Panc1 (cell line): ENCODE data around the gene FARP1.

Source experiments
- POLR2AphosphoS5 ChIP-seq: IDR thresholded peaks from 2 replicates; pipeline ENCODE4 v1.6.1; 2012; ENCODE audit warnings: mild to moderate bottlenecking, low read depth, low read length, moderate library complexity
- REST ChIP-seq, 2 experiments: IDR thresholded peaks; 2 replicates each; pipeline ENCODE4 v1.6.1; 2011 to 2012; ENCODE audit warnings: low read depth in 2 of 2, control low read depth in 1 of 2, low read length in 1 of 2, mild to moderate bottlenecking in 1 of 2, moderate library complexity in 1 of 2; ENCODE audit not compliant: insufficient read depth in 1 of 2
- TF ChIP-seq, protein P1 (sequence below): fragments of 450-650 bp; IDR thresholded peaks from 2 replicates; pipeline ENCODE4 v1.5.1; 2017; ENCODE audit warnings: mild to moderate bottlenecking

DNA sequence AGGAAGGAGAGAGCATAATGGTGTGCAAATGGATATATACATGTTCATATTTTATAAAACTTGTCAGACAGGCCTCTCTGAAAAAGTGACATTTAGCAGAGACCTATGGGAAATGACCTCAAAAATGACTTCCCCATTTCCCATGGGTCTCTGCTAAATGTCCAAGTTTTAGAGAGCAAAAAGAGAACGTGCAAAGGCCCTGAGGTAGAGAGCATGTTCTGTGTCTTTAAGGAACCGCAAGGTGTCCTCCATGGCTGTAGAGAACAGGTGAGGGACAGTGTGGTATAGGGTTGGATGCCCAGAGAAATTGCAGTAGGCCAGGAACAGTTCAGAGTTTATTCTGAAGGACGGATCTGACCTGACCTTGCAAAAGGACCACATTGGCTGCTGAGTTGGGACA is 147.4 kb downstream of the FARP1 start:
- TF ChIP-seq, protein P1, sequence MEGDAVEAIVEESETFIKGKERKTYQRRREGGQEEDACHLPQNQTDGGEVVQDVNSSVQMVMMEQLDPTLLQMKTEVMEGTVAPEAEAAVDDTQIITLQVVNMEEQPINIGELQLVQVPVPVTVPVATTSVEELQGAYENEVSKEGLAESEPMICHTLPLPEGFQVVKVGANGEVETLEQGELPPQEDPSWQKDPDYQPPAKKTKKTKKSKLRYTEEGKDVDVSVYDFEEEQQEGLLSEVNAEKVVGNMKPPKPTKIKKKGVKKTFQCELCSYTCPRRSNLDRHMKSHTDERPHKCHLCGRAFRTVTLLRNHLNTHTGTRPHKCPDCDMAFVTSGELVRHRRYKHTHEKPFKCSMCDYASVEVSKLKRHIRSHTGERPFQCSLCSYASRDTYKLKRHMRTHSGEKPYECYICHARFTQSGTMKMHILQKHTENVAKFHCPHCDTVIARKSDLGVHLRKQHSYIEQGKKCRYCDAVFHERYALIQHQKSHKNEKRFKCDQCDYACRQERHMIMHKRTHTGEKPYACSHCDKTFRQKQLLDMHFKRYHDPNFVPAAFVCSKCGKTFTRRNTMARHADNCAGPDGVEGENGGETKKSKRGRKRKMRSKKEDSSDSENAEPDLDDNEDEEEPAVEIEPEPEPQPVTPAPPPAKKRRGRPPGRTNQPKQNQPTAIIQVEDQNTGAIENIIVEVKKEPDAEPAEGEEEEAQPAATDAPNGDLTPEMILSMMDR, result no peak
- TF ChIP-seq REST (IDR thresholded peaks at IDR 0.05; ENCODE audit: insufficient read depth in 1 of 2, low read depth in 2 of 2, low read length in 1 of 2) (no peak), POLR2AphosphoS5 (no peak)
